SK-N-SH (cell line): ENCODE data around the gene CSTA. TPM values are rescaled to one million over a fixed set of nuclear protein-coding genes. Genes with fewer than 3 reads are reported as not detected.

Source experiments
- CTCF ChIA-PET: fragments of 300-600, 350-600 bp; formaldehyde crosslinking; extraction: SDS; loops from one replicate; lab custom pipeline; 2021; lab: Yijun Ruan, JAX
- POLR2A ChIA-PET: fragments of 350-600 bp; sonication (Branson Sonifier 250); formaldehyde crosslinking; extraction: SDS; loops from one replicate; lab custom pipeline; 2020; ENCODE audit warnings: antibody characterized with exemption, inconsistent platforms; lab: Yijun Ruan, JAX
- DNase-seq: peaks from one replicate; pipeline ENCODE4 v3.0.0; 2012
- H2AFZ ChIP-seq: fragments of 200-600 bp; sonication (generic); 2 replicates; pipeline ENCODE4 v1.8.1; 2016; ENCODE audit warnings: antibody characterized with exemption, mild to moderate bottlenecking, low read depth
- H3F3A ChIP-seq: fragments of 200-600 bp; sonication (generic); replicated peaks from 2 replicates; pipeline ENCODE3; 2016; ENCODE audit warnings: antibody characterized with exemption, mild to moderate bottlenecking; ENCODE audit not compliant: insufficient read depth
- H3K27ac ChIP-seq, 2 experiments: fragments of 200-500 bp in 1 of 2; fragments of 200-600 bp in 1 of 2; sonication (Bioruptor generic) in 1 of 2; sonication (generic), shearing (Covaris generic) in 1 of 2; 2 replicates each; pipeline versions ENCODE4 v1.5.1 to v1.6.1; 2014 to 2016; ENCODE audit warnings: low read depth in 2 of 2, inconsistent platforms in 1 of 2, low read length in 1 of 2, mild to moderate bottlenecking in 1 of 2, mixed read lengths in 1 of 2
- H3K27me3 ChIP-seq: fragments of 200-600 bp; sonication (generic), shearing (Covaris generic); 2 replicates; pipeline ENCODE4 v1.6.1; 2016; ENCODE audit warnings: mixed run types; ENCODE audit not compliant: insufficient read depth
- H3K36me3 ChIP-seq, 2 experiments: fragments of 200-500 bp in 1 of 2; fragments of 200-600 bp in 1 of 2; sonication (Bioruptor generic) in 1 of 2; sonication (generic) in 1 of 2; replicated peaks in 1 of 2; 2 replicates each; pipeline versions ENCODE3 to v1.5.1; 2014 to 2016; ENCODE audit warnings: low read length in 1 of 2, mild to moderate bottlenecking in 1 of 2; ENCODE audit not compliant: insufficient read depth in 2 of 2, control insufficient read depth in 1 of 2
- H3K4me1 ChIP-seq, 2 experiments: fragments of 200-500 bp in 1 of 2; fragments of 200-600 bp in 1 of 2; sonication (Bioruptor generic) in 1 of 2; sonication (generic), shearing (Covaris generic) in 1 of 2; 2 replicates each; pipeline versions ENCODE4 v1.5.1 to v1.6.1; 2014 to 2016; ENCODE audit warnings: low read depth in 1 of 2, low read length in 1 of 2, mixed run types in 1 of 2; ENCODE audit not compliant: insufficient read depth in 2 of 2, control insufficient read depth in 1 of 2
- H3K4me2 ChIP-seq: fragments of 200-600 bp; sonication (generic), shearing (Covaris generic); 2 replicates; pipeline ENCODE4 v1.6.1; 2017; ENCODE audit warnings: mixed run types
- H3K4me3 ChIP-seq, 2 experiments: fragments of 200-500 bp in 1 of 2; fragments of 200-600 bp in 1 of 2; sonication (Bioruptor generic) in 1 of 2; sonication (generic), shearing (Covaris generic) in 1 of 2; 2 replicates each; pipeline versions ENCODE4 v1.5.1 to v1.8.1; 2014 to 2016; ENCODE audit warnings: low read depth in 2 of 2, inconsistent platforms in 1 of 2, low read length in 1 of 2, mild to moderate bottlenecking in 1 of 2, mixed read lengths in 1 of 2, moderate library complexity in 1 of 2
- H3K79me2 ChIP-seq: fragments of 200-600 bp; sonication (generic); 2 replicates; pipeline ENCODE4 v1.8.1; 2017; ENCODE audit warnings: mild to moderate bottlenecking; ENCODE audit not compliant: insufficient read depth
- H3K9ac ChIP-seq: fragments of 200-600 bp; sonication (generic); 2 replicates; pipeline ENCODE4 v1.6.1; 2017; ENCODE audit warnings: mixed run types
- H3K9me2 ChIP-seq: fragments of 200-600 bp; sonication (generic); 2 replicates; pipeline ENCODE4 v1.6.1; 2017; ENCODE audit warnings: mixed run types
- H3K9me3 ChIP-seq: fragments of 200-600 bp; sonication (generic); 2 replicates; pipeline ENCODE4 v1.6.1; 2017; ENCODE audit warnings: mixed run types, mild to moderate bottlenecking, moderate library complexity
- H4K20me1 ChIP-seq: fragments of 200-600 bp; sonication (generic); 2 replicates; pipeline ENCODE4 v1.6.1; 2017; ENCODE audit warnings: mild to moderate bottlenecking, mixed run types; ENCODE audit not compliant: insufficient read depth
- EP300 ChIP-seq, 2 experiments: IDR thresholded peaks; 2 replicates each; pipeline versions ENCODE4 v1.4.0 to v1.6.1; 2012; ENCODE audit warnings: borderline replicate concordance in 1 of 2, low read depth in 1 of 2, low read length in 1 of 2
- FOXJ3 ChIP-seq: sonication (generic); formaldehyde crosslinking; IDR thresholded peaks from 2 replicates; pipeline ENCODE4 v1.5.1; 2020; ENCODE audit warnings: mild to moderate bottlenecking, missing genetic modification reagents
- FOXM1 ChIP-seq: IDR thresholded peaks from 2 replicates; pipeline ENCODE4 v1.4.0; 2012; ENCODE audit warnings: low read depth, mild to moderate bottlenecking
- GATA2 ChIP-seq: sonication (generic); formaldehyde crosslinking; IDR thresholded peaks from 2 replicates; pipeline ENCODE4 v1.5.0; 2020; ENCODE audit warnings: mild to moderate bottlenecking, missing genetic modification reagents
- MEF2A ChIP-seq: IDR thresholded peaks from 2 replicates; pipeline ENCODE4 v1.4.0; 2012; ENCODE audit warnings: low read depth, borderline replicate concordance
- MXI1 ChIP-seq: IDR thresholded peaks from 2 replicates; pipeline ENCODE4 v1.6.1; 2012; ENCODE audit warnings: mild to moderate bottlenecking, low read depth, low read length, improper control_type of control experiment
- POLR2AphosphoS5 ChIP-seq: IDR thresholded peaks from 2 replicates; pipeline ENCODE4 v1.6.1; 2012; ENCODE audit warnings: low read depth, low read length
- RCOR1 ChIP-seq: fragments of 150-350 bp; IDR thresholded peaks from 2 replicates; pipeline ENCODE4 v1.6.1; 2017; ENCODE audit warnings: antibody characterized with exemption, low read length
- RXRA ChIP-seq: IDR thresholded peaks from 2 replicates; pipeline ENCODE4 v1.4.0; 2012; ENCODE audit warnings: low read depth, mild to moderate bottlenecking, borderline replicate concordance
- SIN3A ChIP-seq: IDR thresholded peaks from 2 replicates; pipeline ENCODE4 v1.6.1; 2012; ENCODE audit warnings: low read depth, mild to moderate bottlenecking, low read length, moderate library complexity, borderline replicate concordance
- SMC3 ChIP-seq: IDR thresholded peaks from 2 replicates; pipeline ENCODE4 v1.6.1; 2012; ENCODE audit warnings: low read depth, low read length, improper control_type of control experiment
- TEAD4 ChIP-seq: IDR thresholded peaks from 2 replicates; pipeline ENCODE4 v1.4.0; 2012; ENCODE audit warnings: mild to moderate bottlenecking, borderline replicate concordance; ENCODE audit not compliant: insufficient read depth
- WGBS: methylation state at CpG from one replicate; pipeline ENCODE4 v1.1.6; 2017; ENCODE audit warnings: low lambda C conversion rate; 5-methylcytosine and 5-hydroxymethylcytosine counted together
- polyA plus RNA-seq, 3 experiments: library from polyadenylated mRNA; depleted of rRNA; stranded (reverse); fragments of >200 nt; gene quantifications; 2 replicates each; pipeline ENCODE4 v1.2.3, GENCODE V29; 2012
- TF ChIP-seq, protein P1 (sequence below): IDR thresholded peaks from 2 replicates; pipeline ENCODE4 v1.4.0; 2012; ENCODE audit warnings: low read depth, borderline replicate concordance
- TF ChIP-seq, protein P2 (sequence below): IDR thresholded peaks from 2 replicates; pipeline ENCODE4 v1.4.0; 2012; ENCODE audit warnings: low read depth, borderline replicate concordance
- TF ChIP-seq, protein P3 (sequence below): IDR thresholded peaks from 2 replicates; pipeline ENCODE4 v1.6.1; 2012; ENCODE audit warnings: mild to moderate bottlenecking, low read depth, low read length, moderate library complexity
- TF ChIP-seq, protein P4 (sequence below): fragments of 150-350 bp; IDR thresholded peaks from 2 replicates; pipeline ENCODE4 v1.6.1; 2017; ENCODE audit warnings: antibody characterized with exemption, low read length, low read depth, borderline replicate concordance
- TF ChIP-seq, protein P5 (sequence below): fragments of 200-600 bp; sonication (generic); IDR thresholded peaks from 2 replicates; pipeline ENCODE4 v1.6.1; 2017; ENCODE audit warnings: antibody characterized with exemption, mild to moderate bottlenecking, moderate library complexity

CSTA gene
- polyA plus RNA-seq, 1 of the 3 experiments (the other 2 are of a cell fraction) = not detected

DNA sequence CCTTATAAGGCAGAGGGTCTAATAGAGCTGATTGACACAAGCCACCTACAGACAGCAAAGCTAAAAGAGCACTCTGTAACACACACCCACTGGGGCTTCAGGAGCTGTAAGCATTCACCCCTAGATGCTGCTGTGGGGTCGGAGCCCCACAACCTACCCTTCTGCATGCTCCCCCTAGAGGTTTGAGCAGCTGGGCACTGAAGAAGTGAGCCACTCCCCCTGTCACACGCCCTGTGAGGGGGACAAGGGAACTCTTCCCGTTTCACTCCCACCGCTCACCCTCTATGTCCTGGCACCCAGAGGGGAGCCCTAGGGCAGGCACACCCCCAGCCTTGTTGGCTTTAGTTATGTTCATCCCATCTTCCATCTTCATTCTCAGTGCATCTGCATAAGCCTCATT lies 9.4 kb upstream of the CSTA start:
- DNase-seq = no peak
- no peaks in the 10 kb centered on the region for H3K9me3 ChIP-seq
- no peaks in the 10 kb centered on the region for H3K79me2 ChIP-seq
- H2AFZ ChIP-seq = no peak overlapping the region
- CTCF ChIA-PET = interaction anchor here (1.6 kb wide), 1 partner anchor 9 kb away, joined by 6 read pairs; no protein-coding TSS in a partner anchor
- H3K9ac ChIP-seq = no peak overlapping the region
- H3K4me3 ChIP-seq = no peak overlapping the region
- TF ChIP-seq RXRA (no peak), MEF2A (no peak), EP300 (IDR thresholded peaks at IDR 0.05; ENCODE audit: borderline replicate concordance in 1 of 2, low read depth in 1 of 2, low read length in 1 of 2) (no peak), MXI1 (no peak), FOXM1 (no peak), SIN3A (no peak), SMC3 (no peak), POLR2AphosphoS5 (no peak), FOXJ3 (CRISPR knock-in tag) (no peak), TEAD4 (no peak), RCOR1 (no peak), GATA2 (CRISPR knock-in tag) (no peak)
- TF ChIP-seq, protein P1, sequence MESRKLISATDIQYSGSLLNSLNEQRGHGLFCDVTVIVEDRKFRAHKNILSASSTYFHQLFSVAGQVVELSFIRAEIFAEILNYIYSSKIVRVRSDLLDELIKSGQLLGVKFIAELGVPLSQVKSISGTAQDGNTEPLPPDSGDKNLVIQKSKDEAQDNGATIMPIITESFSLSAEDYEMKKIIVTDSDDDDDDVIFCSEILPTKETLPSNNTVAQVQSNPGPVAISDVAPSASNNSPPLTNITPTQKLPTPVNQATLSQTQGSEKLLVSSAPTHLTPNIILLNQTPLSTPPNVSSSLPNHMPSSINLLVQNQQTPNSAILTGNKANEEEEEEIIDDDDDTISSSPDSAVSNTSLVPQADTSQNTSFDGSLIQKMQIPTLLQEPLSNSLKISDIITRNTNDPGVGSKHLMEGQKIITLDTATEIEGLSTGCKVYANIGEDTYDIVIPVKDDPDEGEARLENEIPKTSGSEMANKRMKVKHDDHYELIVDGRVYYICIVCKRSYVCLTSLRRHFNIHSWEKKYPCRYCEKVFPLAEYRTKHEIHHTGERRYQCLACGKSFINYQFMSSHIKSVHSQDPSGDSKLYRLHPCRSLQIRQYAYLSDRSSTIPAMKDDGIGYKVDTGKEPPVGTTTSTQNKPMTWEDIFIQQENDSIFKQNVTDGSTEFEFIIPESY = no peak
- TF ChIP-seq, protein P2, sequence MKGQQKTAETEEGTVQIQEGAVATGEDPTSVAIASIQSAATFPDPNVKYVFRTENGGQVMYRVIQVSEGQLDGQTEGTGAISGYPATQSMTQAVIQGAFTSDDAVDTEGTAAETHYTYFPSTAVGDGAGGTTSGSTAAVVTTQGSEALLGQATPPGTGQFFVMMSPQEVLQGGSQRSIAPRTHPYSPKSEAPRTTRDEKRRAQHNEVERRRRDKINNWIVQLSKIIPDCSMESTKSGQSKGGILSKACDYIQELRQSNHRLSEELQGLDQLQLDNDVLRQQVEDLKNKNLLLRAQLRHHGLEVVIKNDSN = no peak
- TF ChIP-seq, protein P3, sequence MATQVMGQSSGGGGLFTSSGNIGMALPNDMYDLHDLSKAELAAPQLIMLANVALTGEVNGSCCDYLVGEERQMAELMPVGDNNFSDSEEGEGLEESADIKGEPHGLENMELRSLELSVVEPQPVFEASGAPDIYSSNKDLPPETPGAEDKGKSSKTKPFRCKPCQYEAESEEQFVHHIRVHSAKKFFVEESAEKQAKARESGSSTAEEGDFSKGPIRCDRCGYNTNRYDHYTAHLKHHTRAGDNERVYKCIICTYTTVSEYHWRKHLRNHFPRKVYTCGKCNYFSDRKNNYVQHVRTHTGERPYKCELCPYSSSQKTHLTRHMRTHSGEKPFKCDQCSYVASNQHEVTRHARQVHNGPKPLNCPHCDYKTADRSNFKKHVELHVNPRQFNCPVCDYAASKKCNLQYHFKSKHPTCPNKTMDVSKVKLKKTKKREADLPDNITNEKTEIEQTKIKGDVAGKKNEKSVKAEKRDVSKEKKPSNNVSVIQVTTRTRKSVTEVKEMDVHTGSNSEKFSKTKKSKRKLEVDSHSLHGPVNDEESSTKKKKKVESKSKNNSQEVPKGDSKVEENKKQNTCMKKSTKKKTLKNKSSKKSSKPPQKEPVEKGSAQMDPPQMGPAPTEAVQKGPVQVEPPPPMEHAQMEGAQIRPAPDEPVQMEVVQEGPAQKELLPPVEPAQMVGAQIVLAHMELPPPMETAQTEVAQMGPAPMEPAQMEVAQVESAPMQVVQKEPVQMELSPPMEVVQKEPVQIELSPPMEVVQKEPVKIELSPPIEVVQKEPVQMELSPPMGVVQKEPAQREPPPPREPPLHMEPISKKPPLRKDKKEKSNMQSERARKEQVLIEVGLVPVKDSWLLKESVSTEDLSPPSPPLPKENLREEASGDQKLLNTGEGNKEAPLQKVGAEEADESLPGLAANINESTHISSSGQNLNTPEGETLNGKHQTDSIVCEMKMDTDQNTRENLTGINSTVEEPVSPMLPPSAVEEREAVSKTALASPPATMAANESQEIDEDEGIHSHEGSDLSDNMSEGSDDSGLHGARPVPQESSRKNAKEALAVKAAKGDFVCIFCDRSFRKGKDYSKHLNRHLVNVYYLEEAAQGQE = no peak
- TF ChIP-seq, protein P4, sequence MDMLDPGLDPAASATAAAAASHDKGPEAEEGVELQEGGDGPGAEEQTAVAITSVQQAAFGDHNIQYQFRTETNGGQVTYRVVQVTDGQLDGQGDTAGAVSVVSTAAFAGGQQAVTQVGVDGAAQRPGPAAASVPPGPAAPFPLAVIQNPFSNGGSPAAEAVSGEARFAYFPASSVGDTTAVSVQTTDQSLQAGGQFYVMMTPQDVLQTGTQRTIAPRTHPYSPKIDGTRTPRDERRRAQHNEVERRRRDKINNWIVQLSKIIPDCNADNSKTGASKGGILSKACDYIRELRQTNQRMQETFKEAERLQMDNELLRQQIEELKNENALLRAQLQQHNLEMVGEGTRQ = no peak
- TF ChIP-seq, protein P5, sequence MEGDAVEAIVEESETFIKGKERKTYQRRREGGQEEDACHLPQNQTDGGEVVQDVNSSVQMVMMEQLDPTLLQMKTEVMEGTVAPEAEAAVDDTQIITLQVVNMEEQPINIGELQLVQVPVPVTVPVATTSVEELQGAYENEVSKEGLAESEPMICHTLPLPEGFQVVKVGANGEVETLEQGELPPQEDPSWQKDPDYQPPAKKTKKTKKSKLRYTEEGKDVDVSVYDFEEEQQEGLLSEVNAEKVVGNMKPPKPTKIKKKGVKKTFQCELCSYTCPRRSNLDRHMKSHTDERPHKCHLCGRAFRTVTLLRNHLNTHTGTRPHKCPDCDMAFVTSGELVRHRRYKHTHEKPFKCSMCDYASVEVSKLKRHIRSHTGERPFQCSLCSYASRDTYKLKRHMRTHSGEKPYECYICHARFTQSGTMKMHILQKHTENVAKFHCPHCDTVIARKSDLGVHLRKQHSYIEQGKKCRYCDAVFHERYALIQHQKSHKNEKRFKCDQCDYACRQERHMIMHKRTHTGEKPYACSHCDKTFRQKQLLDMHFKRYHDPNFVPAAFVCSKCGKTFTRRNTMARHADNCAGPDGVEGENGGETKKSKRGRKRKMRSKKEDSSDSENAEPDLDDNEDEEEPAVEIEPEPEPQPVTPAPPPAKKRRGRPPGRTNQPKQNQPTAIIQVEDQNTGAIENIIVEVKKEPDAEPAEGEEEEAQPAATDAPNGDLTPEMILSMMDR = no peak
- H3F3A ChIP-seq = no peaks in the 10 kb centered on the region
- WGBS = 9% methylated on average over 4 of the region's 4 CpGs
- H3K27ac ChIP-seq = no peak overlapping the region
- peaks cover 9% of the 10 kb centered on the region; the same call in 1 of the 2 replicates for H3K27me3 ChIP-seq
- H3K4me2 ChIP-seq = no peak overlapping the region
- POLR2A ChIA-PET = no interaction called here
- H3K4me1 ChIP-seq = no peaks in the 10 kb centered on the region
- H4K20me1 ChIP-seq = no peaks in the 10 kb centered on the region
- H3K36me3 ChIP-seq = no peaks in the 10 kb centered on the region
- no peaks in the 10 kb centered on the region for H3K9me2 ChIP-seq
